ENCODE measurements around the gene SDK1.

Gene SDK1

DNA sequence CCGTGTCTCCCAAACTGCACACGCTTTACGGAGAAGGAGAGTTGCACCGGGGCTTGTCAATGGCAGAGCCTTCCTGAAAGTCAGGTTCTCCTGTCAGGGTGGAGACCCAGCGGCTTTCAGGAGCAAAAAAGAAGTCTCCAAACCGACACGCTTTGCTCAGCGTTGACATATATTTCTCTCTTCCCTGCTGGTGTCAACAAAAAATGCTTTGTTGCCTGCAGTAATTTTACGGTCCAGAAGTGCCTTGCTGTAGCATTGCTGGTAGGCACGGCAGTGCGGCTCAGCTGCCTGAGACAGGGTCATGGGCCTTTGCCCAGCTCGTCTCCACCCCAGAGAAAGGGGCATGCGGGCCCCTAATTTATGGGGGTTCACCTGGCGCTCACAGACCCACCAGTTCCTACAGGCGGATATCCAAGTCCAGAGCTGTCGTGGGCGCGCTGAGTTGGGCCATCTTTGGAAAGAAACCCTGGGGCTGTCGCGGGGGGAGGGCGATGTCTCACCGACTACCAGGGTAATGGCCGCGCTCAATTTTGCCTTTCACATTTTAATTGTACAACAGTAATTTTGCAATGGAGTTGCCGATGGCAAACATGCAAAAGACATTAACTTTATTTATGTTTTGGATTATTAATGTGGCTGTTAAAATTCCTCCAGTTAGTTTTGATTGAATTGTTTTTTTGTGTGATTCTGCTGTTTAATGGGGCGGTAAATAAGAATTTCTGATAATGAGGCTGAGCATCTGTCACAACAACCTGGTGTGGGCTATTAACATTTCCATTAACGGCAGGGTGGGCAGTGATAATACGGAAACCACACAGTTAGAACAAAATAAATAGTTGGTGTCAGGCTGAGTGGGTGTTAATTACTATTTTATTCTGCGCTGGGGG lies 902.8 kb downstream of the SDK1 start:
- CTCF ChIA-PET = interaction anchor here (0.6 kb wide), 1 partner anchor 28 kb away, joined by 3 read pairs; no protein-coding TSS in a partner anchor
- no peak for DNase-seq (ENCODE audit: low spot score)
- TF ChIP-seq, protein P1, sequence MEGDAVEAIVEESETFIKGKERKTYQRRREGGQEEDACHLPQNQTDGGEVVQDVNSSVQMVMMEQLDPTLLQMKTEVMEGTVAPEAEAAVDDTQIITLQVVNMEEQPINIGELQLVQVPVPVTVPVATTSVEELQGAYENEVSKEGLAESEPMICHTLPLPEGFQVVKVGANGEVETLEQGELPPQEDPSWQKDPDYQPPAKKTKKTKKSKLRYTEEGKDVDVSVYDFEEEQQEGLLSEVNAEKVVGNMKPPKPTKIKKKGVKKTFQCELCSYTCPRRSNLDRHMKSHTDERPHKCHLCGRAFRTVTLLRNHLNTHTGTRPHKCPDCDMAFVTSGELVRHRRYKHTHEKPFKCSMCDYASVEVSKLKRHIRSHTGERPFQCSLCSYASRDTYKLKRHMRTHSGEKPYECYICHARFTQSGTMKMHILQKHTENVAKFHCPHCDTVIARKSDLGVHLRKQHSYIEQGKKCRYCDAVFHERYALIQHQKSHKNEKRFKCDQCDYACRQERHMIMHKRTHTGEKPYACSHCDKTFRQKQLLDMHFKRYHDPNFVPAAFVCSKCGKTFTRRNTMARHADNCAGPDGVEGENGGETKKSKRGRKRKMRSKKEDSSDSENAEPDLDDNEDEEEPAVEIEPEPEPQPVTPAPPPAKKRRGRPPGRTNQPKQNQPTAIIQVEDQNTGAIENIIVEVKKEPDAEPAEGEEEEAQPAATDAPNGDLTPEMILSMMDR (conservative IDR thresholded peaks at IDR 0.05; ENCODE audit: low read depth) = no peak
- no peak overlapping the region for H3K27ac ChIP-seq
- POLR2A ChIA-PET (ENCODE audit: low non-redundant PET) = no interaction called here

DNA sequence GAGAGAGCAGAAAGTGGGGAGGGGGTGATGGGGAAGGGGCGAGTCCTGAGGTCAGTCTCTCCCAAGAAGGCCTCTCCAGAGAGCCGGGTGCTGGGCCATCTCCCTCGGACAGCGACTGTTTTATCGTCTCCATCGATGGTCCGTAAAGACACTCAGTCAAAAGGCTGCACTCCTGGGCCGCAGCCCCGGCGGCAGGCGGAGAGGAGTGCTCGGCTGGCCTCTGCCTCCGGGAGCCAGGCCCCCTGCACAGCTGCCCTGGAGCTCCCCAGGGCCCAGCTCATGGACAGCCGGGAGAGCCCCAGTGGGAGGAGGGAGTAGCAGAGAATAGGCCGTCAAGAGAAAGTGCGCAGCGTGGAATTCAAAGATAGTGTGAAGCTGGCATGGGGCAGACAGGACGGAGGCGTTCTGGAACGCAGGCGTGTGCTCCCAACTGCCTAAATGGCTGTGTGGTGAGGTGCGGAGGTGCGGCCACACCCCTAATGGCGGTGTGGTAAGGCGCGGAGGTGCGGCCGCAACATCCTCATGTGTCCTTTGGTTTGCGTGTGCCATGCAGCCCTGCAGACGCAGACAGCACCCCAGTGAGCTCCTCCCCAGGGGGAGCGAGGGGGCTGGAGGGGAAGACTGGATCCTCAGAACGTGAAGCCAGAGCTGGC lies 903.6 kb downstream of the SDK1 start:
- DNase-seq (ENCODE audit: low spot score) = no peak
- TF ChIP-seq, protein P1 (conservative IDR thresholded peaks at IDR 0.05; ENCODE audit: low read depth) = no peak
- ChIA-PET POLR2A (ENCODE audit: low non-redundant PET) (no interaction called here), CTCF (no interaction called here)
- H3K27ac ChIP-seq = no peak overlapping the region

DNA sequence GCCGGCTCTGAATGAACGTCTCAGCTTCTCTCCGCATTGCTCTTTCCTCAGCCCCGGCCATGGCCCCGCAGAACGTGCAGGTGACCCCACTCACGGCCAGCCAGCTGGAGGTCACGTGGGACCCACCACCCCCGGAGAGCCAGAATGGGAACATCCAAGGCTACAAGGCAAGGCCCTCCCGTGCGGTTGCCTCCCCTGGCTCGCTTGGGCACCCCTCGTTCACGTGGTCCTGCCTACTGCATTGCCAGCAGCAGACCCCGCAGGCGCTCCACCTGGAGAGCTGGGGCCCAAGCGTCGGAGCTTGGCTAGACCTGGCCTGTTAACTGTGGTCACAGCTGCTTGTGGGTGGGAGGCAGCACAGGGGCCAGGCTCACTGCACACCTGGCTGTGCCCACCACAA lies 904.8 kb downstream of the SDK1 start:
- ChIA-PET CTCF (no interaction called here), POLR2A (ENCODE audit: low non-redundant PET) (no interaction called here)
- TF ChIP-seq, protein P1 (conservative IDR thresholded peaks at IDR 0.05; ENCODE audit: low read depth) = no peak
- no peak for DNase-seq (ENCODE audit: low spot score)
- H3K27ac ChIP-seq = no peak overlapping the region

DNA sequence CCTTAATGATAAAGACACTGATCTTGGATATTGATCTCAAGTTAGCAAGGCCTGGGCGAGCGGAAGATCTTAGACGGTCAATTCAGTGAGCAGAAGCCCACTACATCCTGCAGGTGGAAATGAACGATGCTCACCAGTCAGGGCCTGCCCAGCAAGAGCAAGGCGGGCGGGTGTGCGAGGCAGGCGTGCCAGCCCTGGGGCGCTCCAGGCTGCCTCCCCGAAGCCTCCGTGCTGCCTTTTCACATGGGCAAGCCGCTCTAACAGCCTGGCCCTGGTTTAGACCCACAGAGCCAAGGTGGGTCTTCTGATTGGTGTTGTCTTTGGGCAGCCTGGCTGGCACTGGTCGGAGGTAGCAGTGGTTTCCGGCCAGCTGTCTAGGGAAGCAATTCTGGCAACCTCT lies 906.0 kb downstream of the SDK1 start:
- ChIA-PET CTCF (no interaction called here), POLR2A (ENCODE audit: low non-redundant PET) (no interaction called here)
- TF ChIP-seq, protein P1 (conservative IDR thresholded peaks at IDR 0.05; ENCODE audit: low read depth) = no peak
- DNase-seq (ENCODE audit: low spot score) = no peak
- no peak overlapping the region for H3K27ac ChIP-seq

DNA sequence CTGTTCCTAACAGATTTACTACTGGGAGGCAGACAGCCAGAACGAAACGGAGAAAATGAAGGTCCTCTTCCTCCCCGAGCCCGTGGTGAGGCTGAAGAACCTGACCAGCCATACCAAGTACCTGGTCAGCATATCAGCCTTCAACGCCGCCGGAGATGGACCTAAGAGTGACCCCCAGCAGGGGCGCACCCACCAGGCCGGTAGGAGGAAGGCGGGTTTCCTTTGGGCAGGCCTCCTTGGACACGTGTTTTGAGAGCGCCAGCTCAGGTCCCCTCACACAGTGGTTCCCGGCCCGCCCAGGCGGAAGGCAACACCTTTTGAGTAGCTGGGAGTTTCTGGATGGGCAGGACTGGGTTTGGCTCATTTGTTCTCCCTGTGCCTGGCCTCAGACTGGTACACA lies 907.0 kb downstream of the SDK1 start:
- TF ChIP-seq, protein P1 (conservative IDR thresholded peaks at IDR 0.05; ENCODE audit: low read depth) = no peak
- DNase-seq (ENCODE audit: low spot score) = no peak
- CTCF ChIA-PET = no interaction called here
- H3K27ac ChIP-seq = no peak overlapping the region
- POLR2A ChIA-PET (ENCODE audit: low non-redundant PET) = no interaction called here

DNA sequence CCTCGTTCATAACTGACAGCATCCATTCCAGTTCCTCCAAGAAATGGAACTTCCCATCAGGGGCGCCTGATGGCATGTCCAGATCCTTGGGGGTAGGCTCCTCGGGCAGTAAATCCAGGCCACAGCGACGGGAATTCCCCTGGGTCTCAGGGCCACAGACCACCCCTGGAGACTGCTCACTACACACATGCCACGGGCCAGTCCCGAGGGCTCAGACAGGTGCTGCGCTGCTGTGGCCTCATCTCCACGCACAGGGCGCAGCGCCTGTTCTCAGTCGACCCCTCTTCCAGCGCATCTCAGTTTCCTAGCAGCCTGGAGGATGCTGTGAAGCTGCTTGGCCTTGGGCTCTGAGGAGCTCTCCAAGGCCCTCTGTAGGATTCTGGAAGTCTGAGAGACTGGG lies 907.5 kb downstream of the SDK1 start:
- TF ChIP-seq, protein P1 (conservative IDR thresholded peaks at IDR 0.05; ENCODE audit: low read depth) = no peak
- no peak overlapping the region for H3K27ac ChIP-seq
- no peak for DNase-seq (ENCODE audit: low spot score)
- POLR2A ChIA-PET (ENCODE audit: low non-redundant PET) = no interaction called here
- CTCF ChIA-PET = no interaction called here
